ENCODE results near the gene MAPK10.

MAPK10 gene

DNA sequence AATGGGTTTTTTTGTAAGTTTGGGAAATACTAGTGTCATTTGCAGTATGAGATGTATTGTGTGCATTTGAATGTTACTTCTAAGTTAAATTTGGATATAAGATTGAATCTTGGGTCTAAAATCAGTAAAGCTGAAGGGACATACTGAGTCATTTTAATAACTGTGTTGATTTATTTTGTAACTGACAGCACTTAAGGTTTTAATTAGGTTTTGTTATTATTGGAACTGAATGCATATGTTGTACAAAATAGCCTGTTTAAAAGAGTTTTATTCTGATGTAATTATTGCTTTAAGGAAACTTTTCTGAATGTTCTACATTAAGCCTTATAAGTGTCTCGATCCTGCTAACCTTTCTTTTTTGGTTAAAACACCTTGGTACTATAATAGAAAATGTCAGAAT, 396.6 kb downstream of the MAPK10 start:
- H3K27ac ChIP-seq (ENCODE audit: low read depth in 2 of 2, low read length in 2 of 2): no peak overlapping the region
- no peaks in the 10 kb centered on the region for H3K9me3 ChIP-seq (ENCODE audit: control insufficient read depth in 2 of 2, low read length in 2 of 2)
- no peak overlapping the region for H3K9ac ChIP-seq (ENCODE audit: low read depth in 1 of 2, low read length in 2 of 2)
- H3K4me3 ChIP-seq (ENCODE audit: low read length in 2 of 2): no peak overlapping the region
- H3K36me3 ChIP-seq (ENCODE audit: control insufficient read depth in 2 of 2, insufficient read depth in 2 of 2, low read length in 2 of 2): no peaks in the 10 kb centered on the region
- no peaks in the 10 kb centered on the region for H3K27me3 ChIP-seq (ENCODE audit: control insufficient read depth in 2 of 2, insufficient read depth in 2 of 2, low read length in 2 of 2)
- no peaks in the 10 kb centered on the region for H3K4me1 ChIP-seq (ENCODE audit: control insufficient read depth in 2 of 2, insufficient read depth in 2 of 2, low read length in 2 of 2)

DNA sequence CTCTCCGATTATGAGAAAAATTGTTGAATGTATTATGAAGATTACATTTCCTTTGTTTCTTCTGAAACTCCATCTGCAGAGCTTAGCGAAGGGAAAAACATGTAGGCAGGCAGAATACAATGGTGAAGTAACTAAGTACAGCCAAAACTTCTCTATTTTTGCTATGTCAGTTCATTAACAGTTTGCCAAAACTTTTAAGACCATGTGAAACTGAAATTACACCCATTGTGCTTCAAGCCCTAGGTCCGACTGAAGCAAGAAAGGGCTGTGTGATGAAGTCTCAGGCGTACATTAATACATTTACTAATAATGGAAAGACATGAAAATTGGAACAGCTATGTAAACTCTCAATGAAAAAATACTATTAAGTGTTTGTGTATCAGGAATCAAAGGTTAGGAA, 398.0 kb downstream of the MAPK10 start:
- no peaks in the 10 kb centered on the region for H3K9me3 ChIP-seq (ENCODE audit: control insufficient read depth in 2 of 2, low read length in 2 of 2)
- H3K4me1 ChIP-seq (ENCODE audit: control insufficient read depth in 2 of 2, insufficient read depth in 2 of 2, low read length in 2 of 2): no peaks in the 10 kb centered on the region
- no peak overlapping the region for H3K9ac ChIP-seq (ENCODE audit: low read depth in 1 of 2, low read length in 2 of 2)
- H3K27me3 ChIP-seq (ENCODE audit: control insufficient read depth in 2 of 2, insufficient read depth in 2 of 2, low read length in 2 of 2): no peaks in the 10 kb centered on the region
- H3K27ac ChIP-seq (ENCODE audit: low read depth in 2 of 2, low read length in 2 of 2): no peak overlapping the region
- H3K4me3 ChIP-seq (ENCODE audit: low read length in 2 of 2): no peak overlapping the region
- H3K36me3 ChIP-seq (ENCODE audit: control insufficient read depth in 2 of 2, insufficient read depth in 2 of 2, low read length in 2 of 2): no peaks in the 10 kb centered on the region

DNA sequence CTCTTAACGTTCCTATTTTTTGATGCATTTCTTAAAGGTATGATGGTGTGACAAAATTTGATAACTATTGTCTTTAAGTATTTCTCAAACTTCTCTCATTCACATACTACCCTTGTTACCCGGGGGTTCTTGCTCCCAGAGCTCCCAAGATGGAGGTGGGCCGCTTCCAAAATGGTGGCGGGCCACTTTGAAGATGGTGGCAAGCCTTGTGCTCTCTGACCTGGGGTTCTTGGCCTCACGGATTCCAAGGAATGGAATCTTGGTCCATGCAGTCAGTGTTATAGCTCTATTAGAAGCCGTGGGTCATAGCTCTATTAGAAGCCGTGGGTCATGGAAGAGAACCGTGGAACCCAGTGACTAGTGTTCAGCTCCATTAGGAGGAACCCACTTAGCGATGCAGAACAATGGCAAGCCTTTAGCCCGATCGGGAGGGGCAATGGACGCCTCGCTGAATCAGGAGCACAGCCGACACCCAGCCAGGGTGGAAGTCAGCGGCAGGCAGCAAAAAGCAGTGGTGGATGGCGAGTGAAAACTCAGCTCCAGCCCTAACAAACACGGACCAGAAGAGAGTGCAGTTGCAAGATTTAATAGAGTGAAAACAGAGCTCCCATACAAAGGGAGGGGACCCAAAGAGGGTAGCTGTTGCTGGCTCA, 403.4 kb downstream of the MAPK10 start:
- Histone ChIP-seq H3K4me3 (ENCODE audit: low read length in 2 of 2) (no peak overlapping the region), H3K27ac (ENCODE audit: low read depth in 2 of 2, low read length in 2 of 2) (no peak overlapping the region), H3K9me3 (ENCODE audit: control insufficient read depth in 2 of 2, low read length in 2 of 2) (no peaks in the 10 kb centered on the region), H3K36me3 (ENCODE audit: control insufficient read depth in 2 of 2, insufficient read depth in 2 of 2, low read length in 2 of 2) (no peaks in the 10 kb centered on the region), H3K27me3 (ENCODE audit: control insufficient read depth in 2 of 2, insufficient read depth in 2 of 2, low read length in 2 of 2) (no peaks in the 10 kb centered on the region), H3K9ac (ENCODE audit: low read depth in 1 of 2, low read length in 2 of 2) (no peak overlapping the region), H3K4me1 (ENCODE audit: control insufficient read depth in 2 of 2, insufficient read depth in 2 of 2, low read length in 2 of 2) (no peaks in the 10 kb centered on the region)

DNA sequence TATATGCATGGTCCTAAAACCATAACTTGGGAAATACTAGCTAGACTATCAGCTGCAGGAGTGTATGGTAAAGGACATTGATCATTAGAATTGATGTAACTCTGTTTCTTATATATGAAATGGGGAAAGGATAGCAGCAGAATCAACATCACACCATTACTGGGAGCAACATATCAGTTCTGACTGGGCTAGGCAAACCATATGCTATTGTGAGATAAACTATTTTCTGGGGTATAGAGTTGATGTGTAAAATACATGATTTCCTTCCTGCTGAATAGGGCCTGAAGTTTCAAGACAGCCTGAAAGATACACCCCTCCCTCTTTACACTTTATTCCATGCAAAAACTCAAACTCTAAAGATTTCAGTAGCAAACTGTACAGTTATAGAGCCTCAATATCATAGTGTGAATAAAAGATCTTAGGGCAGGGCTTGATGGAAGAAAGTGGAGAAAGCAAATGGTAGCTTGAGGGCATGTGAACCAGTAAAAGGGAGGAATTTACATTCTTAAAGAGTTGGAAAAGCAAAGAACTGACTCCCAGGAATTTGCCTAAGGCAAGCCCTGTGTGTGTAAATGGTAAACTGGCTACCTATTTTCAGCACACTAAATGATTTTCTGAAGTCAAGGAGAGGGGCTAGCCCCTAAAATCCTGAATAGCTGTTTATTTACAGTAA, 404.1 kb downstream of the MAPK10 start:
- no peak overlapping the region for H3K9ac ChIP-seq (ENCODE audit: low read depth in 1 of 2, low read length in 2 of 2)
- H3K36me3 ChIP-seq (ENCODE audit: control insufficient read depth in 2 of 2, insufficient read depth in 2 of 2, low read length in 2 of 2): no peaks in the 10 kb centered on the region
- no peak overlapping the region for H3K27ac ChIP-seq (ENCODE audit: low read depth in 2 of 2, low read length in 2 of 2)
- H3K4me1 ChIP-seq (ENCODE audit: control insufficient read depth in 2 of 2, insufficient read depth in 2 of 2, low read length in 2 of 2): no peaks in the 10 kb centered on the region
- H3K4me3 ChIP-seq (ENCODE audit: low read length in 2 of 2): no peak overlapping the region
- no peaks in the 10 kb centered on the region for H3K27me3 ChIP-seq (ENCODE audit: control insufficient read depth in 2 of 2, insufficient read depth in 2 of 2, low read length in 2 of 2)
- no peaks in the 10 kb centered on the region for H3K9me3 ChIP-seq (ENCODE audit: control insufficient read depth in 2 of 2, low read length in 2 of 2)

DNA sequence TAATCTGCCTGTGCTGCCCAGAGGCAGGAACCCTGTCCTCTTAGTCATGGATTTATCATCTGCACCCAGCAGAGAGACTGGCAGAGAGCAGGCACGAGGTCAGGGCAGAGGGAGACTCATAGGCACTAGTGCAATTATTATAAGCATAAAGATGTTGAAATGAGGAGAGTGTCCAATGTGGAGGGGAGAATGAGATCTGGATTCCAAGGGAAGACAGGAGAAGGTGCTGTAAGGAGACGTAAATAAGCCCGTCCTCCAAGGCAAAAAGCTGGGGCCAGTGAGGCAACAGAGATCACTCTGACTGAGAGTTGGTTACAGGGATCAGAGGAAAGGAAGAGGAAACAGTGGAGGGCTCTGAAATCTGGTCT, 406.2 kb downstream of the MAPK10 start:
- Histone ChIP-seq H3K36me3 (ENCODE audit: control insufficient read depth in 2 of 2, insufficient read depth in 2 of 2, low read length in 2 of 2) (no peaks in the 10 kb centered on the region), H3K9me3 (ENCODE audit: control insufficient read depth in 2 of 2, low read length in 2 of 2) (no peaks in the 10 kb centered on the region), H3K4me3 (ENCODE audit: low read length in 2 of 2) (no peak overlapping the region), H3K9ac (ENCODE audit: low read depth in 1 of 2, low read length in 2 of 2) (no peak overlapping the region), H3K4me1 (ENCODE audit: control insufficient read depth in 2 of 2, insufficient read depth in 2 of 2, low read length in 2 of 2) (no peaks in the 10 kb centered on the region), H3K27ac (ENCODE audit: low read depth in 2 of 2, low read length in 2 of 2) (no peak overlapping the region), H3K27me3 (ENCODE audit: control insufficient read depth in 2 of 2, insufficient read depth in 2 of 2, low read length in 2 of 2) (no peaks in the 10 kb centered on the region)

DNA sequence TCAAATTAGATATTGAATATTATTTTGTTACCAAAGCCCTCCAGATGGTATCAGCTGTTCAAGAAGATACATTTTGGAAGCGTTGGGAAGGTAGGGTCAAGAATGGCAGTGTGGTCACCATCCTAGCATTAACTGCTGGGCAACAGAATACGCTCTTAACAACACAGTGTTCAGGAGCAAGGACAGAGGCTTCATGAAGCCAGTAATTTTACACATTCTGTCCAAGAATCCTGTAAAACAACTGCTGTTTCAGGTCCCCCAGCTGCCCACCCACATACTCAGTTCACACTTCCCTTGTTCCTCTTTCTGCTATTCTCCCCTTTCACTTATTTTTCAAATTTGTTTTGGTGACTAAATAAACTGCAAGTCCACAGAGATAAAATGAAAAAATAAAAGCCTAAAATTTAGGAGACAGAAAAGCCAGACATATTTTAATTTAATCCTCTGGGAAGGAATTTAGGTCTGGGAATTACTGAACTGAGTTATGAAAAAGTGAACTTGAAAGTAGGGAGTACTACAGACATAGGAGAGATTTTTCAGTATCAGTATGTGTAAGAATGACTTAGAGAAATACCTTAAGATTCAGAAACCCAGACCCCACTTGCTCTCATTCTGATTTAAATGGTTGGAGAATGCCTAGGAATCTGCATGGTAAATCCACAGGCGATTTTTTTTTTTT, 406.7 kb downstream of the MAPK10 start:
- Histone ChIP-seq H3K27me3 (ENCODE audit: control insufficient read depth in 2 of 2, insufficient read depth in 2 of 2, low read length in 2 of 2) (no peaks in the 10 kb centered on the region), H3K9me3 (ENCODE audit: control insufficient read depth in 2 of 2, low read length in 2 of 2) (no peaks in the 10 kb centered on the region), H3K4me3 (ENCODE audit: low read length in 2 of 2) (no peak overlapping the region), H3K27ac (ENCODE audit: low read depth in 2 of 2, low read length in 2 of 2) (no peak overlapping the region), H3K4me1 (ENCODE audit: control insufficient read depth in 2 of 2, insufficient read depth in 2 of 2, low read length in 2 of 2) (no peaks in the 10 kb centered on the region), H3K9ac (ENCODE audit: low read depth in 1 of 2, low read length in 2 of 2) (no peak overlapping the region), H3K36me3 (ENCODE audit: control insufficient read depth in 2 of 2, insufficient read depth in 2 of 2, low read length in 2 of 2) (no peaks in the 10 kb centered on the region)

DNA sequence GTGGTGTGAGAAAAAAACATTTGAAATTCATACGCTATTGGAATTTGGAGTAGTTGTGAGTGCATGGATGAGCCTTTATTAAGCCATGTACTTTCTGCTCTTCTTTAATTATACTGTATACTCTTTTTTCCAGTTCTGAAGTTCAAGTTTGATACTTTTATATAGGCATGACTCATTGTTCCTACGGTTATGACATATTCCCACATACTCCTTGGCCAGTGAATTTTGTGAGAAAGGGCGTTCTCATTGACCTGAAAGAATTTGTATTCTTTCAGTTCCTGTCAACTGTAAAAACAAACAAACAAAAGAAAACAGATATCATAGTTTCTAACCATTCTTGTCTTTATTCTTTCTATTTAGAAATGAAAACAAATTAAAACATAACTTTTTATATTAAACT, 407.3 kb downstream of the MAPK10 start:
- no peak overlapping the region for H3K9ac ChIP-seq (ENCODE audit: low read depth in 1 of 2, low read length in 2 of 2)
- H3K9me3 ChIP-seq (ENCODE audit: control insufficient read depth in 2 of 2, low read length in 2 of 2): no peaks in the 10 kb centered on the region
- no peaks in the 10 kb centered on the region for H3K36me3 ChIP-seq (ENCODE audit: control insufficient read depth in 2 of 2, insufficient read depth in 2 of 2, low read length in 2 of 2)
- no peaks in the 10 kb centered on the region for H3K4me1 ChIP-seq (ENCODE audit: control insufficient read depth in 2 of 2, insufficient read depth in 2 of 2, low read length in 2 of 2)
- H3K4me3 ChIP-seq (ENCODE audit: low read length in 2 of 2): no peak overlapping the region
- no peak overlapping the region for H3K27ac ChIP-seq (ENCODE audit: low read depth in 2 of 2, low read length in 2 of 2)
- H3K27me3 ChIP-seq (ENCODE audit: control insufficient read depth in 2 of 2, insufficient read depth in 2 of 2, low read length in 2 of 2): no peaks in the 10 kb centered on the region

DNA sequence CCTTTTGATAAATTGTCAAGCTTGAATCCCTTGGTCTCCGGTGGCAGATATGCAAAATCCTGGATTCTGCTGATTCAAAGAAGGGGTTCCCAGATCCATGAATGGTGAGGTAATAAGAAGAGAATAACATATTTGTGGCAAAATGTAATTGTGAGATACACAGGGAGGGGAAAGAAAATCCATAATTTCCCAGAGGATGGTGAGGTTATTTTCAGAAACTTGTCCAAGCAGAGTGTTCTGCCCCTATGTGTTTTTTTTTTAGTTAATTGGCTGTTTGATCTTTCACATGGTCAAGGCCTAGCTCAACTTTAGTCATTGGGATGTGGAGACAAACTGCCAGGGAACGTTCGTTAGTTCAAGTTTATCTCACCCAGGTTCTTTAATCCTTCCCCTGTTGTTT, 408.8 kb downstream of the MAPK10 start:
- H3K9ac ChIP-seq (ENCODE audit: low read depth in 1 of 2, low read length in 2 of 2): no peak overlapping the region
- no peaks in the 10 kb centered on the region for H3K4me1 ChIP-seq (ENCODE audit: control insufficient read depth in 2 of 2, insufficient read depth in 2 of 2, low read length in 2 of 2)
- no peaks in the 10 kb centered on the region for H3K27me3 ChIP-seq (ENCODE audit: control insufficient read depth in 2 of 2, insufficient read depth in 2 of 2, low read length in 2 of 2)
- H3K9me3 ChIP-seq (ENCODE audit: control insufficient read depth in 2 of 2, low read length in 2 of 2): no peaks in the 10 kb centered on the region
- no peaks in the 10 kb centered on the region for H3K36me3 ChIP-seq (ENCODE audit: control insufficient read depth in 2 of 2, insufficient read depth in 2 of 2, low read length in 2 of 2)
- no peak overlapping the region for H3K4me3 ChIP-seq (ENCODE audit: low read length in 2 of 2)
- H3K27ac ChIP-seq (ENCODE audit: low read depth in 2 of 2, low read length in 2 of 2): no peak overlapping the region

DNA sequence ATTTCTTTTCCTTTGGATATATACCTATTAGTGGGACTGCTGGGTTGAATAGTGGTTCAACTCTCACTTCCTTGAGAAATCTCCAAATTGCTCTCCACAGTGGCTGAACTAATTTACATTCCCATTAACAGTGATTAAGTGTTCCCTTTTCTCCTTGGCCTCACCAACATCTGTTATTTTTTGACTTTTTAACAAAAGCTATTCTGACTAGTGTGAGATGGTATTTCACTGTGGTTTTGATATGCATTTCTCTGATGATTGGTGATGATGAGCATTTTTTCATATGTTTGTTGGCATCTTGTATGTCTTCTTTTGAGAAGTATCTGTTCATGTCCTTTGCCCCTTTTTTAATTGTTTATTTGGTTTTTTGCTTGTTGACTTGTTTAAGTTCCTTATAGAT, 413.0 kb downstream of the MAPK10 start:
- Histone ChIP-seq H3K9me3 (ENCODE audit: control insufficient read depth in 2 of 2, low read length in 2 of 2) (no peaks in the 10 kb centered on the region), H3K4me1 (ENCODE audit: control insufficient read depth in 2 of 2, insufficient read depth in 2 of 2, low read length in 2 of 2) (no peaks in the 10 kb centered on the region), H3K27ac (ENCODE audit: low read depth in 2 of 2, low read length in 2 of 2) (no peak overlapping the region), H3K36me3 (ENCODE audit: control insufficient read depth in 2 of 2, insufficient read depth in 2 of 2, low read length in 2 of 2) (no peaks in the 10 kb centered on the region), H3K4me3 (ENCODE audit: low read length in 2 of 2) (no peak overlapping the region), H3K27me3 (ENCODE audit: control insufficient read depth in 2 of 2, insufficient read depth in 2 of 2, low read length in 2 of 2) (no peaks in the 10 kb centered on the region), H3K9ac (ENCODE audit: low read depth in 1 of 2, low read length in 2 of 2) (no peak overlapping the region)

DNA sequence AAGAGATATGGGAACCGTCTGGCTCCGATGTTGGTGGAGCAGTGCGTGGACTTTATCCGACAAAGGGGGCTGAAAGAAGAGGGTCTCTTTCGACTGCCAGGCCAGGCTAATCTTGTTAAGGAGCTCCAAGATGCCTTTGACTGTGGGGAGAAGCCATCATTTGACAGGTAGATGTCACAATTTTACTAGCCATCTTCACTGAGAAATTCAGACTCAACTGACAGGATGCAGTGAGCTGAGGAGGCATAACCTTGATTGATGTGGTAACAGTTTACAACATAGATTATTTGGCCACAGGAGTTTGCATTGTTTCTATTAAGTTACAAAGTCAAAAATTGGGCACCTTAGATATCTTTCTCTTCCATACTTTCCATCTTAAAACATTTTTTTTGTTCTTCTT, 417.7 kb downstream of the MAPK10 start:
- Histone ChIP-seq H3K27ac (ENCODE audit: low read depth in 2 of 2, low read length in 2 of 2) (no peak overlapping the region), H3K4me1 (ENCODE audit: control insufficient read depth in 2 of 2, insufficient read depth in 2 of 2, low read length in 2 of 2) (peaks cover 2 to 8% of the 10 kb centered on the region in 2 donors), H3K27me3 (ENCODE audit: control insufficient read depth in 2 of 2, insufficient read depth in 2 of 2, low read length in 2 of 2) (no peaks in the 10 kb centered on the region), H3K36me3 (ENCODE audit: control insufficient read depth in 2 of 2, insufficient read depth in 2 of 2, low read length in 2 of 2) (no peaks in the 10 kb centered on the region), H3K4me3 (ENCODE audit: low read length in 2 of 2) (no peak overlapping the region), H3K9me3 (ENCODE audit: control insufficient read depth in 2 of 2, low read length in 2 of 2) (no peaks in the 10 kb centered on the region), H3K9ac (ENCODE audit: low read depth in 1 of 2, low read length in 2 of 2) (no peak overlapping the region)

Measured in mucosa of rectum (tissue), 2 donors.